ENCODE measurements around the gene IRGQ.

DNA sequence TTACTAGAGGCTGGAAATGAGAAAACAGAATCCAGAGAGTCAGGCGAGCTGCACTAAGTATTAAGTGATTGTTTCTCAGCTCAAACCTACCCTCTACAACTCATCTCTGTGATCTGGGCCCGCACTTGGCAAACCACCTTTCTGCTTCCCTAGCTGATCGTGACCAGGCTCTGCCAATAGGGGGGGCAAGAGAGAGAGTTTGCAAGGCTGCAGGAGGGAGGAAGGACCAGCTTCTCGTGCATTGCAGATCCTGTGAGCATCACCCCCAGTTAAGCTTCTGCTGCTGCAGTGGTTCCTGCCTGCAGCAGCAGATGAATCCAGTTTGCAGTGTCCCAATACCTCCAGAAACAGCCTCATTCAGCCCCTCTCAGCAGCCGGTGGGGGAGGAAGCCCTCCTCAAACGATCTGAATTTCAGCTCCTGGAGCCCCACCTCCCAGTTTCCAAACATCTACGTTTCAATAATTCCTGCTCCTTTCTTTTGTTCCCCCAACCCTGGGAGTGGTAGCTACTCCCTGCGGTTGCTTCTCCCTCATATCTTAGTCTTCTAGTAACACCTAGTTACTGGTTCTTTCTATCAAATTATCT, 40.7 kb downstream of the IRGQ start:
- TF ChIP-seq CTCF (IDR thresholded peaks at IDR 0.05), result peak in 5 of 6 experiments; percentile 41 to 73 (median 63)
- no peak for TF ChIP-seq POLR2A (IDR thresholded peaks at IDR 0.05)

All from Peyer's patch (tissue), 4 donors.